Mucosa of descending colon (tissue), 3 donors: Measurements from ENCODE around the gene KRT27. TPM values are rescaled to one million over a fixed set of nuclear protein-coding genes. Genes with fewer than 3 reads are reported as not detected.

Source experiments
- ATAC-seq: fragments of 200-7000 bp; cut with Tn5 transposase; one replicate; pipeline ENCODE4 v1.9.1; 2020; ENCODE audit warnings: mild to moderate bottlenecking, moderate library complexity
- DNase-seq, 3 donors: peaks; one replicate each; pipeline ENCODE4 v3.0.0-alpha.2; 2020
- H3K36me3 ChIP-seq: fragments of 200-600 bp; one replicate; pipeline ENCODE4 v1.8.0; 2021; ENCODE audit warnings: low read depth, mild to moderate bottlenecking
- H3K4me1 ChIP-seq: fragments of 200-600 bp; one replicate; pipeline ENCODE4 v1.8.0; 2021; ENCODE audit warnings: low read depth, mild to moderate bottlenecking
- H3K4me3 ChIP-seq: fragments of 200-600 bp; one replicate; pipeline ENCODE4 v1.8.0; 2021; ENCODE audit warnings: mild to moderate bottlenecking
- H3K9me3 ChIP-seq: fragments of 200-600 bp; one replicate; pipeline ENCODE4 v1.8.0; 2021; ENCODE audit warnings: mild to moderate bottlenecking
- CTCF ChIP-seq: fragments of 200-600 bp; IDR thresholded peaks from one replicate; pipeline ENCODE4 v1.8.0; 2022; ENCODE audit warnings: antibody characterized with exemption, mild to moderate bottlenecking
- intact Hi-C, 2 donors: fragments of 100-400 bp; cut with DNase I in 1 of 2; cut with micrococcal nuclease in 1 of 2; formaldehyde crosslinking; loops; one replicate each; pipeline versions ENCODE4 v1.11.0 to v1.11.1; 2022; cut with DNase I, micrococcal nuclease
- total RNA-seq, 3 donors: library from RNA; stranded (reverse); fragmentation: NEBNext Ultra II Directional in 2 of 3; extraction: Animal tissue kit (Norgen Biotek cat#: 25700) in 2 of 3; gene quantifications; one replicate each; pipeline versions ENCODE4 v1.2.1 to v1.2.4, GENCODE V29; 2021 to 2023
- donor health status: DM: no; HTN: no; CAD: no; lungs with moderate emphysema.
- donor health status: DM: no; HTN: no; CAD: no.
- donor health status: DM: no; HTN: yes; CAD: no.

Gene KRT27
- total RNA-seq, 3 donors from 2014 or later, result not detected

DNA sequence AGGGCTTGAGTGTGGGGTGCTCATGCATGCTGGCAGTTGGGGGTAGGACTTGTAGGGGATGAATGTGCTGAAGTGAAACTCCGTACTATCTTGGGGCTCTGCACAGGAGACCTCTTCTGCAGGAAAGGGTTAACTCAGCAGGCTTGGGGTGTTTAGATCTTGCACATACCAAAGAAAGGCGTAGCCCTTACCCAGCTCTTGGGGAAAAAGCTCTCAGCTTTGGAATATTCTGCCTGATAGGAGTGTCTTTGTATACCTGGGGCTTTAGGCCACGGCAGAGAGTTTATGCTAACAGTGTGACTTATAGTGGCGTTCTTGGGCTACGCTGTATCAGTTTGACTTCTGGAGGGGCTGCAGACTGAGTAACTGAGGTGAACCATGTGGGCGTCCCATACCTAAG, 48.3 kb downstream of the KRT27 start:
- no peaks in the 10 kb centered on the region for H3K36me3 ChIP-seq
- TF ChIP-seq CTCF, result no peak
- H3K4me3 ChIP-seq, result no peak overlapping the region
- no peaks in the 10 kb centered on the region for H3K4me1 ChIP-seq
- no peak for DNase-seq
- intact Hi-C loops, result no loop called here
- no peak for ATAC-seq
- H3K9me3 ChIP-seq, result no peaks in the 10 kb centered on the region

- Histone ChIP-seq H3K9me3 (no peaks in the 10 kb centered on the region), H3K36me3 (no peaks in the 10 kb centered on the region), H3K4me1 (no peaks in the 10 kb centered on the region), H3K4me3 (no peak overlapping the region)
- DNase-seq (no peak), ATAC-seq (no peak)
- no peak for TF ChIP-seq CTCF
- intact Hi-C loops, result no loop called here
These were observed 51.4 kb downstream of the KRT27 start for GRCh38 chr17:40730970-40731369.

DNA sequence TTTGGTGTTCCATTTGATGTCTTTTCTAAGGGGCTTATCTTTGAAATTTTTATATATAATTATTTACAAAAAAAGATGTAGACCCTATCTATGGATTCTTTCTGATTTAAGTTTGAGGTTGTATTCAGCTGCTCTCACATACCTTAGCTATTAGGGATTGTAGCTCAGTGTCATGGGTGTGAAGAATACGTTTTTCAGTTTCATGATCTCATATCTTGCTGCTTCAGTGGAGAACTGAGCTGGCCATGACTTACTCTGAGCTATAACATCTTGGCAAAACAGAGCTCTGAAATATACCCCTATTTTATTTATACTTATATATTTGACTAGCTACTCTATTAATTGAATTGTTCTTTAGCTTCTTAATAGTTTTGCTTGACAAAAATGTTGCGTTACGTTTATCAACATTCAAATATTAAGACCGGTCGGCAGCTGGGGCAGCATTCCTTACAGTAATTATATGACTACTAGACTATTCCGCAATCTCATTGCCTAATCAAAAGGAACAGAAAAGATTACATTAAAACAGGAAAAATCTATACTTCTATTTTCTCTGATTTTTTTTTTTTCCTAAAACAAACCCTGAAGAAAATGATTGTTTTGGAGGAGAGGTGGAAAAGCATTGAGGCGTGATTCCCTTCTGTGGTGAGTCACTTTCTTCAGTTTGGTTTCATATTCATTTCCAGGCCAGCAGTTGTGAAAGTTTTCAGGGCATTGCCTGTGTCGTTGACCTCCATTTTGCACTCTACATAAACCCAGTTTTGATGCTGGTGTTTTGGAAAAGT, 54.7 kb downstream of the KRT27 start:
- H3K36me3 ChIP-seq, result no peaks in the 10 kb centered on the region
- H3K4me1 ChIP-seq, result no peaks in the 10 kb centered on the region
- ATAC-seq (no peak), DNase-seq (no peak)
- TF ChIP-seq CTCF, result no peak
- H3K4me3 ChIP-seq, result no peak overlapping the region
- H3K9me3 ChIP-seq, result no peaks in the 10 kb centered on the region
- intact Hi-C loops, result no loop called here

- Histone ChIP-seq H3K9me3 (no peaks in the 10 kb centered on the region), H3K4me1 (no peaks in the 10 kb centered on the region), H3K4me3 (no peak overlapping the region), H3K36me3 (no peaks in the 10 kb centered on the region)
- DNase-seq (no peak), ATAC-seq (no peak)
- no peak for TF ChIP-seq CTCF
- intact Hi-C loops, result no loop called here
These were observed 55.4 kb downstream of the KRT27 start for GRCh38 chr17:40726919-40727318.

Other genes starting within 250 kb of the KRT27 start
- 1 to 10 TPM in 1 of 3 donors, under 1 TPM in 2; 0.44 to 3.2 (median 0.87) TPM for gene CCR7, start 217.1 kb downstream of the KRT27 start, total RNA-seq
- 10 to 100 TPM; 72.0 to 93.8 (median 87.9) TPM for gene SMARCE1, start 134.7 kb downstream of the KRT27 start, total RNA-seq
- gene KRT222, start 117.4 kb downstream of the KRT27 start, total RNA-seq, result 1 to 10 TPM in 1 of 3 donors, under 1 TPM in 1, not detected in 1; 0.43 to 1.0 TPM
- 1 to 10 TPM; 2.0 to 4.2 (median 2.4) TPM for gene KRT24, start 78.8 kb downstream of the KRT27 start, total RNA-seq
- gene KRT25, start 27.2 kb downstream of the KRT27 start, total RNA-seq, result not detected
- gene KRT26, start 10.3 kb downstream of the KRT27 start, total RNA-seq, result not detected
- not detected for gene KRT28, start 17.4 kb upstream of the KRT27 start, total RNA-seq
- 10 to 100 TPM; 24.5 to 33.1 (median 26.4) TPM for gene KRT10, start 40.1 kb upstream of the KRT27 start, total RNA-seq
- gene KRT12, start 84.7 kb upstream of the KRT27 start, total RNA-seq, result 1 to 10 TPM in 2 of 3 donors, under 1 TPM in 1; 0.80 to 6.0 (median 2.5) TPM
- gene KRT20, start 102.7 kb upstream of the KRT27 start, total RNA-seq, result 1,000 to 10,000 TPM in 2 of 3 donors, 100 to 1,000 TPM in 1; 553 to 1,810 (median 1,312) TPM
- gene KRT23, start 155.1 kb upstream of the KRT27 start, total RNA-seq, result under 1 TPM in 1 of 3 donors, not detected in 2; 0.53 TPM
- under 1 TPM in 1 of 3 donors, not detected in 2; 0.52 TPM for gene KRT39, start 184.4 kb upstream of the KRT27 start, total RNA-seq
- gene KRT40, start 201.8 kb upstream of the KRT27 start, total RNA-seq, result under 1 TPM in 1 of 3 donors, not detected in 2; 0.22 TPM
- gene KRTAP3-3, start 211.6 kb upstream of the KRT27 start, total RNA-seq, result not detected
- gene KRTAP3-2, start 217.4 kb upstream of the KRT27 start, total RNA-seq, result not detected
- not detected for gene KRTAP3-1, start 226.6 kb upstream of the KRT27 start, total RNA-seq
- not detected for gene KRTAP1-5, start 244.7 kb upstream of the KRT27 start, total RNA-seq
- gene KRTAP1-4, start 247.6 kb upstream of the KRT27 start, total RNA-seq, result not detected